ENCODE data around the gene GSDMA.

GSDMA gene, protein sequence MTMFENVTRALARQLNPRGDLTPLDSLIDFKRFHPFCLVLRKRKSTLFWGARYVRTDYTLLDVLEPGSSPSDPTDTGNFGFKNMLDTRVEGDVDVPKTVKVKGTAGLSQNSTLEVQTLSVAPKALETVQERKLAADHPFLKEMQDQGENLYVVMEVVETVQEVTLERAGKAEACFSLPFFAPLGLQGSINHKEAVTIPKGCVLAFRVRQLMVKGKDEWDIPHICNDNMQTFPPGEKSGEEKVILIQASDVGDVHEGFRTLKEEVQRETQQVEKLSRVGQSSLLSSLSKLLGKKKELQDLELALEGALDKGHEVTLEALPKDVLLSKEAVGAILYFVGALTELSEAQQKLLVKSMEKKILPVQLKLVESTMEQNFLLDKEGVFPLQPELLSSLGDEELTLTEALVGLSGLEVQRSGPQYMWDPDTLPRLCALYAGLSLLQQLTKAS
- total RNA-seq, result 0.59 to 2.1 (median 1.3) reads per million in 4 donors

DNA sequence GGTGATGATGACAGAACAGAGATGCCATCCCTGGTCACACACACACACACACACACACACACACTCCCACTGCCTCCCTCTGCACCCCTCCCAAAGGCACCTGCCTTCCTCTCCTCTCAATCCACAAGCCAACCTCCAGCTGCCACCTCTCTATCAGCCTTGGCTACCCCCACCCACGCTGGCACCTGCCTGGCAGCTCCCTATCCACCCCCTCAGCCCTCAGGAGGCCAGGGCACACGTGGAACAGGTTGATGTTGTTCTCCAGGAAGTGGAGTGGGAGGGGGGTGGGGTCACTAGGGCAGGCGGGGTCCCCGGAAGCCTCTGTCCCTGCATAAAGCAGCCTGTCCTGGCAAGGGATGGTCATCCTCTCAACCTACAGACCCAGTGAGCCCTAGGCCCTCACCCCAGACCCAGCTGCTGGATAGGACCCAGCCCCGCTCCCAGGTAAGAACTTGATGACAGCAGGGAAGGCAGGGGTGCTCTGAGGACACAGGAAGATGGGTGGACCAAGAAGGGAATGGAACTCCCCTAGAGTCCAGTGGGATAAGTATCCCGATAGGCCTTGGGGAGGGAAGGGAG, at the start of gene GSDMA:
Gene GSDMA, plus strand, starts transcription at position 363 of the 579 bp plus-strand sequence. CDS start 2,684 bp downstream, outside the sequence.
- DNase-seq, result no peak

DNA sequence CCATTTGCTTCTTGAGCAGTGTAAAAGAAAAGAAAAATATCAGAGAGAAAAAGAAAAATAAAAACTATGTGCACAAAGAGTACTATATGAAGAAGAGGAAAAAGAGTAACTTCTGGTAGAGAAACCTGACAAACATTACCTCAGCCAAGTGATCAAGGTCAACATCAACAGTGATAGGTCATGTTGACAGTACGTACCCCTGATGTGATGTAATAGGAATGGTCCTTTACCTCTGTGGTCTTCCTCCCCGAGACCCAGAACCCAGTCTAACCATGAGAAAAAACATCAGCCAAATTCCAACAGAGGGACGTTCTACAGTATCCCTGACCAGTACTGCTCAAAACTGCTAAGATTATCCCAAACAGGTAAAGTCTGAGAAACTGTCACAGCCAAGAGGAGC, 48.8 kb upstream of the GSDMA start:
- no peak for DNase-seq

DNA sequence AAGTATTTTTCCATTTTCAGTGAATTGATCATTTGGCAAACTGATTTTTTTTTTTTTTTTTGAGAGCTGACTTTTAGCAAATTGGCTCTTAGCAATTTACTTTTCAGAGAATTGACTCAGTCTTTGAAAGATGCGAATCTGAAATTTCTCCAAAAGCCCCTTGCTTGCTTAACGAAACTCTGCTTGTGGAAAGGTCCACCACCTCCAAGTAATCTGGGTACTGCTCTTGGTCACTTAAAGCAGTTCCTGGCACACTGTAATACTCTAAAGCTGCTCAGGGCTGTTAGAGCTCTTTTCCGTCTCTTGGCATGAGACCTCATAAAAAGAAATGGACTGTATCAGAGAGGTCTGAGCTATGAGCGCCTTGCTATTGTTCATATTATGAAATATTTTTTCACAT, 47.2 kb upstream of the GSDMA start:
- no peak for DNase-seq

DNA sequence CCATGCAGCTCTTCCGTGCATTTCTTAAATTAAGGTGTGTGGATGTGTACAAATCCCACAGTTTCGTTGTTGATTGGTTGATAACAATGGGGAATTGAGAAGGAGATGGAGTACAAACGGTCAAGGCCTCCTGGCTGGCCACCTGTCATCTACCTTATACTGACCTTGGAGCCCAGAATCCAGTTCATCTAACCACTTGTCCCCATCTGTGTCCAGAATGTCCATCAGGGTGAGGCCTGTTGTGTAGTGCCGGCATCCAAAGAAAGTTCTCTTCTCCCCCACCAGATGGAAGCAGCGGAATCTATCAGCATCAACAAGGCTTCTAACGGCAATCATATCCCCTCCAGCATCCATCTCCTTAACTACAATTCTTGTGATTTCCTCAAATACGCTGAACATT, 45.9 kb upstream of the GSDMA start:
- DNase-seq, result no peak

DNA sequence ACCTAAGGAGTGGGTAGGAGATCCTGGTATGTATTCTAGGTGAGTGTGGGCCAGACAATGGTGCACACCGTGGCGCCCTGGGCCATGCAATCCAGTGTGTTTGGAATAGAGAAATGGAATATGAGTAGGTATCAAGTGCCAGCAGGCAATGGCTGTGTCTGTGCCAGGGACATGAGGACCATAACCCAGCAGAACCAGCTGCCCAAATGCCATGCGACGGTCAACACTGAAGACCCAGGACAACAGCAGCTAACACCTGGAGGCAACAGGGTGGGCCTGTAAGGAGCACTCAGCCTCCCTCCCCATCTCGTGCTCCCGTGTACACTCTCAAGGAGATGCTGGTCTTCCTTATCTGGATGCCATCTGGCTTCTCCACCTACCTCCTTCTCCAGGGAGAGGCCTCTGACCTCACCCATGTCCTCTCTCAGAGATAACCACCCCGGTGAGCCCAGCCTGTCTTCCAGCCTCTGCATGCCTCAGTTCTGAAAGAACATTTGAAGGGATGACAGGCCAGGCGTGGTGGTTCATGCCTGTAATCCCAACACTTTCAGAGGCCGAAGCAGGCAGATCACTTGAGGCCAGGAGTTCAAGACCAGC, 43.6 kb upstream of the GSDMA start:
- no peak for DNase-seq

DNA sequence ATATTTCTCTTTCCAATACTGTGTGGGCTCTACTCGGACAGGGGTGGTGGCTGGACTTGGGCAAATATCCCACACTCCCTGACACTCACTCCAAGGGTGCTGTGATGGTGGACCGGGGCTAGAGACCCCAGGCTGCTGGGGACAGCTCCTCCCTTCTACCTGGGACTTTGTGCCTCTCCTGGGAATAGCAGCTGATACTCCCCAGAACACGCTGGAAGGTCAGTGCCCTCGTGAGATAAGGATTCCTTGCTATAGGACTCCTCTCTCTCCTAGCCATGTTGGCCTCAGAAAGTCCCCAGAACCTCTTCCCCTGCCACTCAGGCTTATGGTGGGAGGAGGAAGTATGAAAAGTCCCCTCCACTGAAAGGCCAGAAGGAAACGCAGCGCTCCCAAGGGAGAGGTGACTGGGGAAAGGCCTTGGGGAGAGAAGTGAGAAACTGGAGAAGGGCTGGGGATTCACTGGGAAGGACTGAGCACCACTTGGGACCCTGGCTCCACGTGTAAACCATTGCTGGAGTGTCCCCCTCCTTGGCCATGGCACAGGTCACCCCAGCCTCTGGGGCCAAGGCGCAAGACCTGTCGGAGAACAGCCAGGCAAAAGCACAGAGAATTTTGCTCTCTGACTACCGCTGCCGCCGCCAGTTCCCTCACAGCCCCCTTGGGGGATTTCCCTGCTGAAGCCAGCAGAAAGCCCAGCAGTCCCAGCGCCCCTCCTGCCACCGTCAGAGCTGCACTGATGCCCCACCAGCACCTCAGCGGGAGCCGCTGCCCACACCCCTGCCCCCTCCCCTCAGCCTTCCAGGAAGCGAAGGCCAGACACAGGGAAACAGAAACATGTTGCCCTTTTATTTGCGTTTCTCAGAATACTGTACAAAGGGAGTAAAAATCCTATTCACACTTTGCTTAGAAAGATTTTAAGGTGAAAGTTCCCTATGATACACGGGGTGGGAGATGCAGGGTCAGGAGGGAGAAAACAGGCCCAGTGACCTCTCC, 42.3 kb upstream of the GSDMA start:
- DNase-seq, result peak in 4 of 5 donors; percentile 19 to 72 (median 26)

DNA sequence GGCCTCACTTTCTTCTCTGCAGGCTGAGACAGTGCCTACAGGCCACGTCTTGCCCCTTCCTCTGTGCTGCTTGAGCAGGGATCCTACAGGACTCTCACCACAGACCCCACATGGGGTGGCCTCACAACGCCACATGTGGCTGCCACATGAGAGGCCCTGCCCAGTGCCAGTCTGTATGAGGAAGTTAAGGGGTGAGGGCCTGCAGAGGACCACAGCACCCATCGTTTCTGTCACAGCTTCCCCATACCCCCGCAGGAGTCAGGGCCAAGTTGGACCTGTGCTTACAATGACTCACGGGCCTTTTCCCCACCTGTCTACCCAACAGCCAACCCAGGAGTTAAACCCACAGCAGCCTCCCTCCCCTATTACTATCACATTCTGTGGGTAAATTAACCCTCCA, 41.5 kb upstream of the GSDMA start:
- DNase-seq, result peak in 1 of 5 donors; percentile 40

DNA sequence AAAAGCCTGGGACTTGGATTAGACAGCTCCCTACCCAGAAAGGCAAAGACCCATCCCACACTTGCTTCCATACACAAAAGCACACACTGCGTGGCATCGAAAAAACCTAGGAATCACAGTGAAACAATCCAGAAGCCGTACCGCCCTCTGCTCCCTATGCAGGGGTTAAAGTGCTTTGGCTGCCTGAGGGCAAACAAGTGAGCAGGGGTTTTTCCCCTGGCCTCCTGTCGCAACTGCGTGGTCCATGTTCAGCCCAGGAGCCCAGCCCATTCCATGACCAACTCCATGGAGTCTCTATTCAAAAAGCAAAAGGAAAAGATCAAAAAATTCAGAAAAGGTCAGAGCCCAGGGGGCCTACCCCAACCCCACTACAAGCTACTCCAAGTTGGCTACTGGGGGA, 40.8 kb upstream of the GSDMA start:
- no peak for DNase-seq

DNA sequence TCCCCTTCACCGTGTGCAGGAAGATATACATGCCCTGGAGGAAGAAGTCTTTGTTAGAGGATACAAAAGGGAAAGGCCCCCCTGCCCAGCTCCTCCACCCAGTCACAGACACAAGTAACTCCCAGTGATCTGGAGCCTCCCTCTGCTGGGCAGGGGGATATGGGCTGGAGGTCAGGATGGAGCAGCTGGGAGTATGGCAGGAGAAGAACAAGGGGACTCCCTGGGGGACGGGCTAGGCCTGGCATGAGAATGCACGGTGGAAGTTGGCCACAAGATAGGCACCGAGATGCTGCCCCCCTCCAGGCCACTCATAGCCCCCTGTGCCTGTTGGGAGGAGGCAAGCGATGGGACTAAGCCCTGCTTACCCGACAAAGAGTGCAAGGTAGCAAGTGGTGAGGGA, 39.6 kb upstream of the GSDMA start:
- DNase-seq, result no peak

DNA sequence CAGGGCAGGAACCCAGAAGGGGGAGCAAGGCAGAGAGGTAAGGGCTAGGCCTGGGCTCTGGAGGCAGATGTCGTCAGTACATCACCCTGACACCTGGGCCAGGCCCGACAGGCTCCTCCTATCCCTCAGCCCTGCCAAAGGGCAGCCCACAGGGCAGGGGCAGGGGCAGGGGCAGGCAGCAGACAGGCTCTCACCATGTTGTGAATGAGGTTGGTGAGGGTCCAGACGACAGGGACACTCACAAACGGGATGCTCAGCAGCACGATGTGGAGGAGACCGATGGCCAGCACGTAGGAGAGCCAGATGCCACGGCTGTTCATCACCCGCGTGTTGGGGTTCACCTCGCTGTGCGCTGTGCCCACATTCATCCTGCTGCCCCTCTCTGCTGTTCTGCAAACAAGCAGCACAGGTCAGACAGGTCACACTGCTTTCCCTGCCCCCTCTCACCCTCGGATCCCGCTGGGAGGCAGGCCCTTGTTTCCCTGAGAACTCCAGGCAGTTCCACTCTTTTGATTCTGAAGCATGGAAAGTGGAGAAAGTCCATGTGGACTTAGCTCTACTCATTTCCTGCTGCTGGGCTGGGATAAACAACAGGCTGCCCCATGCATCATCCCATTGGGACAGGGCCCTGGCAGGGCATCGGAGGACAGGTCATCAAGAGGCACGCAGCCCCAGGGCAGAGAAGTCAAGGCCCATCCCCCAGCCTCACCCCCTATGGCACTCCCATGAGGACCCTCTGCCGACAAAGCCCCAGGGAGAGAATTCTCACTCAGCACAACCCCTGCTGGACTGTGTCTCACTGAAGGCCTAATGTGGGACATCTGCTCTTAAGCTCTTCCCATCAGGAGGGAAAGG, 38.7 kb upstream of the GSDMA start:
- DNase-seq, result no peak

DNA sequence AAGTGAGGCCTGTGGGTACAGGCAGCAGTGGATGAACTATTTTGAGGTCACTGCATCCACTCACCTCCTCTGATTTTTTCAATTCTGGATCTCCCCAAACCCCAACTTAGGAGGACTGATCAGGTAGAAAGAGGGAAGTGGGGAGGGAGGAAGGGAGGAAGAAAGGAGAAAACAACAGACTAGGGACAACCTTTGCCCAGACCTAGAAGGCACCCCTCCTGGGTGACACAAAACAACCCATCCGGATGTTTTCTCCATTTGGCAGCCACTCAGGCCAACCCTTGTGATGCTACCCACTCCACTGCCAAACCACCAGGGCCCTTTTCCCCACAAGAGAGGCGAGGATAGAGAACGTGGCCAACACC, 38.1 kb upstream of the GSDMA start:
- no peak for DNase-seq

DNA sequence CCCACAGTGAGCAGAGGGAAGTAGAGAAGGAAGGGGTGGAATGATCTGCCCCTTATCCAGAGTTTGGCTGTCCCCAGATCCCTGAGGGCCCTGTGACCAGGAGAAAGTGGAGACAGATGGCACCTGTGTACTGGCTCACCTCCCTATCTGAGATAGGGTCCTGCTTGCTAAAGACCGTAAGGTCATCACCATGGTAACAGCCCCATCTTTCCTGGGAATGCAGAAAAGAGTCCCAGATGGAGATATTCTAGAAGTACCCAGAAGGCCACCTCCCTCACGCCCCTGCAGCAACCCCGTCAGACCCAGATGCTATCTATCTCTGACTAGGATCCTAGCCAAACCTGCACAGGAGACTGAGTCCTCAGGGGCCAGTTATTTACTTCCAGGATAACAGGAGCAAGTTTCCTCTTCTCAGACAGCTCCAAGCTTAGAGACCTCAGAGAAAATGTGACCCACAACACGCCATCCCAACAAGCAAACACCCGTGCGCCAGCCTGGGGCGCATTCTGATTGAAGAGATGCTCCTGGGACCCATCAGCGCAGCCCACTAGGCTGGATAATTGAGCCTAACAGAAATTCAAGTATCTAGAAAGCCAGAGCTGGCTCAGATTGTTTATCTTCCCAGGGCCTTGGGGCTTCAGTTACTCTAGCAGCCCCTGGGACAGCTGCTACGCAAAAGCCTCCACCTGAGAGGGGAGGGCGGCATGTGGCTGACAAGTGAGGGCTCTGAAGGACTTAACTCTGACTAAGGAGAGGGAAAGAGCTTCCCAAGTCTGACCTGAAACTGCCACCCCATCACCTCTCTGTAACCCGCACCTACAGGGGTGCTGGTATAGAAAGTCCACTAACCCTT, 37.3 kb upstream of the GSDMA start:
- no peak for DNase-seq

DNA sequence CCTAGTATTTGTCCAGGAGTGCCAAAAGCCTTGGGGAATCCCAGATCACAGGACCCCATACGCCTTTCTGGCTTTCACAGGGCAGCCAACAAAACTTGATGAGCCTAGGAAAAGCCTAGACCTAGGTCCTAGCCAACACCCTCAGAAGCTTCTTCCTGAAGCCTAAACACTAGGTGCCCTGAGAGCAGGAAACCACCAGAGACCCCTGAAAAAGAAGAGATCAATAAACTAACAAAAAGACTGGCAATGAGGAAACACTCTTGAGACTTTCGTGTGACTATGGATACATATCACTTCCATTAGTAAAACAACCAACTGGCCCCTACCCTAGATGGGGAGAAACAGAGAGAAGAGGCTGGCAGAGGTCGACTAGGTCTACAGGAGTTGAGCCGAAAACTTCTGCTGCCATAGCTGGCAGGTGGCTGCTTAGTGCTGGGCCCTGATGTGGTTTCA, 36.6 kb upstream of the GSDMA start:
- DNase-seq, result no peak

DNA sequence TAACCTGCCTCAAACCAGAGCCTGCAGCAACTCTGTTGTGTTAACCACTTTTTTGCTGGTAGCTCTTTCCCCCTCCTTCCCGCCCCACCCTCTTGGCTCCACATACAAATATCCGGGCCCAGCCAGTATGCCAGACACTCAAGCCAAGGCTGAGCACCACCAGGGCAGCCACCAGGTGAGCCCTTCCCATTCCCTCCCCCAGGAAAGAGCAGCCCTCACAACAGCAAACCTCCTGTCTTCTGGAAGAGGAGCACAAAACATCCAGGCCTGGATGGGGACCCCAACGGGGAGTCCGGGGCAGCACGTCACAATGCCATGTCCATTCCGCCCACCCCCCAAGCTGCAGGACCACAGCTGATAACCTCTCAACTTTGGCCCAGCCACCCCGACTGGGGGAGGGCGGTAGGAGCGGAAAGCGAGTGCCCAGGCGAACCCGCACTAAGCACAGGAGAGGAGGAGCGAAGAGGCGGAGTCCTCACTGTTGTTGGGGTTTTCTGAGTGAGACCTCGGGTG, 36.2 kb upstream of the GSDMA start:
- DNase-seq, result peak; percentile 33 to 82 (median 50)

DNA sequence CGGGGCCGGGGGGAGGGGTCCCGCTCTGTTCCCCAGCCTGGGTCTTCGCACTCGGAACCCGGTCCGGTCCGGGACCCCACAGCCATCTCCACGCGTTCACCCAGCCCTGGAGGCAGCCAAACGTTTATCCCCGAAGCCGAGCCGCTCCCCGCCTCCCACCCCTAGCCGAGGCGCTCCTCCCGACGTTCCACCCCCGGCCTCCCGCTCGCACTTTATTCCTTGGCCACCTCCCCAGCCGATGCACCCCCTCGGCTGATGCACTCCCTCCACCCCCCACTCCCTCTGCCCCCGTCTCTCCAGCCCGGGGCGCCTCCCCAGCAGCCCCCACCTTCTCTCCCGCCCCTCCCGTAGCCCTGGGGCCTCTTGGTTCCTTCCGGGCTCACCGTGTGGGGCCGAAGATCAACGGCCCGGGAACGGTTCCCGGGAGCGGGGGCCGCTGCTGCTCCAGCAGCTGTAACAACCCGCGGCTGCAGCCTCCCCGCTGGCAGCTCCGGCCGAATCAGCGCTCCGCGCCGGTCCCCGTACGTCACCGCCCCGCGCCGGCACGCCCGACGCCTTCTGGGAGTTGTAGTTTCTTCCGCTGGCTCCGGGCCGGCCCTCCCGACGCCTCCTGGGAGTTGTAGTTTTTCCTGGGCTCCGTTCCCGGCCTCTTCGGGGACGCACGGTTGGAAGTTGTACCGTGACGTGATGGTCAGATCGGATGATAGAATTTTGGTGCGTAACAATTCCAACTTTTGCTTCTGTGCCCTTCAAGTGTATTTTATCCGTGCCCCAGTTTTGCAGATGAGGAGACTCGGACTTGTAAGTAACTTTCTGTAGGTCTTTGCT, 35.5 kb upstream of the GSDMA start, which contains the start of the genes LRRC3C and ORMDL3:
Gene LRRC3C, plus strand, starts transcription at position 632 of the 828 bp plus-strand sequence. CDS start 13,792 bp downstream, outside the sequence.
Gene ORMDL3, minus strand, starts transcription at position 501 of the 828 bp plus-strand sequence. CDS start 3,398 bp downstream, outside the sequence.
- peak; percentile 77 to 93 (median 86) for DNase-seq

DNA sequence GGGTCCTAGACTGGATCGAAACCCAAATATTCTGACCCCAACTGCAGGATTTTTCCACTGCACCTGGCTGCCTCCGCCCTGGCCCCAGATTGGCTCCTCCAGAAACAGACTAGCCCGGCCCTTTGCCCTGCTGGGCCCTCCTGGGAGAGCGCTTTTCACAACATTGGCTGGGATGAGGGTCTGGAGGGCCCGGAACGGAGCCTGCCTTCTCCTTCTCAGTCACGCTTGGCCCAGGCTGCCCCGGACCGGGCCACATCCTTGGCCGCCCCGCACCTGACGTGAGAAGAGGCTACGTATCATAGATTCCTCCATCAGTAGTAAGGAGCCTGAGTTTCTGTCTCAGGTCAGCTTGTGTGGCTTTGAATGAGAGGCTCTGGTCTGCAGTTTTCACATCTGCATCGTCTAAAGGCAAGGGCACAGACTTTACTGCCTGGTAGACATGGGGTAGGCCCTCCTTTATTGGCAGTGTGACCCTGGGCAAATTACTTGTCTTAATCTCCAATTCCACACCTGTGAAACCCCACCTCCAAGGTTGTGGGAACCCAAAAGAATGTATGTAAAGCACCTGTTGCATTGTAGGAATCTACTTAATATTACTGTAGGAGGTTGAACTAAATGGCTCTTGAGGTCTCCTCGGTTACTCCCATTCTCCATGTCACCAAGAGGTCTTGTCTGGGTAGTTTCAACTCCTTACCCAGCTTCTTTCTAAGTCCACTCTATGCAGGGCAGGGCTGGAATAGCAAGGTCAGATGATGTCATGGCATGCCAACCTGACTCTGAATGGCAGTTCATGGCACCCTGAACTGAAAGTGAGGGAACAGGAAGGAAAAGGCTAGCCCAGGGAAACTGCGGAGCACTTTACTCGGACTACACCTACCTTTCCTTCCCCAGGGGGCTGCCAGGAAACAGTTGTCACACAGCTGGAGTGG, 34.6 kb upstream of the GSDMA start:
- no peak for DNase-seq

DNA sequence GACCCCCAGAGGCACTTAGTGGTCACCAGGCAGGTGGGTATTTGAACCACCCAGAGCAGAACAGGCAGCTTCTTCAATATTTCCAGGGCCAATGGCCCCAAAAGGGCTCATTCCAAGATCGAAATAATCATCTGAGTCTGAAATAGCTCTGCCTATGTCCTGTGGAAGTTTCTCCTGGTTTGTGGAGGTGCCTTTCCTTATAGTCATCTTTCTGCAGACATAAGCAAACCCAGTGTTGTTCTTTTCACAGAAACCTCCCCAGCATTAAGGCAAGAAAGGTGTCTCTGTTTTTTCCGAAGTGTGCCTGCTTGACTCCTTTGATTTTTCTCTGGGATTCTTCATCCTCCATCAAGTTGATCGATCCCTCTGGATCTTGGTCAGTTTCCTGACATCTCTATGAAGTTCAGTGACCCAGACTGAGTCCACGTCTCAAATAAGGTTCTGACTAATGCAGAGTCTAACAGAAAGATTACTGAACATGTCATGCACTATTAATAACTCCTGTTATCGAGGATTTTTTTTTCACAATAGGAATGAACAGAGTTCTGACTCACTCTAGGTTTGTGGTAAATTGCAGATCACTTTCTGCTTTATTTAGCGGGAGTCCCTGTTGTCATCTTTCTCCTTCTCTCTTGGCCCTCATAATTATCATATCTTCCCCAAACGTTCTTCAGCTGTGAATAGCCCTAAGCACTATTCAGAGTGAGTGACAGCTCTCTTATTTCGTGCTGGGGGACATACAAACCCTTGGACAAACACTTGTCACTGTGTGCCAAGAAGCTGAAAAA, 33.8 kb upstream of the GSDMA start:
- no peak for DNase-seq

Data from T-helper 1 cell (primary cell).